ENCODE results near the gene NFIC. TPM values are rescaled to one million over a fixed set of nuclear protein-coding genes. Genes with fewer than 3 reads are reported as not detected.

The NFIC gene
- polyA plus RNA-seq, 1 donor from 2014 or later = 0.24 TPM

- H4K20me1 ChIP-seq (ENCODE audit: insufficient read depth) = peaks cover 15% of the 10 kb centered on the region
These were observed 4.6 kb downstream of the NFIC start for GRCh38 chr19:3370728-3371591.

GRCh38 chr19:3372413-3372812, 6.0 kb downstream of the NFIC start:
- Histone ChIP-seq H3F3A (ENCODE audit: insufficient read depth, low read length, poor library complexity, severe bottlenecking) (no peaks in the 10 kb centered on the region), H3K27me3 (ENCODE audit: insufficient read depth, low read depth, low read length) (peaks cover 43% of the 10 kb centered on the region), H3K9ac (ENCODE audit: low read length) (no peak overlapping the region), H3K36me3 (ENCODE audit: insufficient read depth, low read length) (no peaks in the 10 kb centered on the region), H3K79me2 (replicated peaks; ENCODE audit: insufficient read depth, low read length) (no peaks in the 10 kb centered on the region), H3K4me2 (ENCODE audit: low read length) (no peak overlapping the region), H4K20me1 (ENCODE audit: insufficient read depth) (peaks cover 9% of the 10 kb centered on the region), H3K4me3 (ENCODE audit: low read length) (no peak overlapping the region), H2AFZ (ENCODE audit: low read depth, low read length) (no peak overlapping the region), H3K27ac (ENCODE audit: low read length) (no peak overlapping the region), H3K9me2 (ENCODE audit: insufficient read depth, low read length) (no peaks in the 10 kb centered on the region), H3K9me3 (ENCODE audit: low read length) (no peaks in the 10 kb centered on the region)
- TF ChIP-seq REST (IDR thresholded peaks at IDR 0.05; ENCODE audit: borderline replicate concordance) = no peak
- TF ChIP-seq RAD21 (conservative IDR thresholded peaks at IDR 0.05) = no peak
- no peak for TF ChIP-seq EZH2 (IDR thresholded peaks at IDR 0.05; ENCODE audit: borderline replicate concordance, insufficient read depth, low read length, poor library complexity, severe bottlenecking)
- no peak for TF ChIP-seq SMC3 (conservative IDR thresholded peaks at IDR 0.05; ENCODE audit: poor library complexity)
- no peak for TF ChIP-seq POLR2AphosphoS5 (IDR thresholded peaks at IDR 0.05)
- TF ChIP-seq, protein P1, sequence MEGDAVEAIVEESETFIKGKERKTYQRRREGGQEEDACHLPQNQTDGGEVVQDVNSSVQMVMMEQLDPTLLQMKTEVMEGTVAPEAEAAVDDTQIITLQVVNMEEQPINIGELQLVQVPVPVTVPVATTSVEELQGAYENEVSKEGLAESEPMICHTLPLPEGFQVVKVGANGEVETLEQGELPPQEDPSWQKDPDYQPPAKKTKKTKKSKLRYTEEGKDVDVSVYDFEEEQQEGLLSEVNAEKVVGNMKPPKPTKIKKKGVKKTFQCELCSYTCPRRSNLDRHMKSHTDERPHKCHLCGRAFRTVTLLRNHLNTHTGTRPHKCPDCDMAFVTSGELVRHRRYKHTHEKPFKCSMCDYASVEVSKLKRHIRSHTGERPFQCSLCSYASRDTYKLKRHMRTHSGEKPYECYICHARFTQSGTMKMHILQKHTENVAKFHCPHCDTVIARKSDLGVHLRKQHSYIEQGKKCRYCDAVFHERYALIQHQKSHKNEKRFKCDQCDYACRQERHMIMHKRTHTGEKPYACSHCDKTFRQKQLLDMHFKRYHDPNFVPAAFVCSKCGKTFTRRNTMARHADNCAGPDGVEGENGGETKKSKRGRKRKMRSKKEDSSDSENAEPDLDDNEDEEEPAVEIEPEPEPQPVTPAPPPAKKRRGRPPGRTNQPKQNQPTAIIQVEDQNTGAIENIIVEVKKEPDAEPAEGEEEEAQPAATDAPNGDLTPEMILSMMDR (IDR thresholded peaks at IDR 0.05; ENCODE audit: poor library complexity, severe bottlenecking) = no peak
- TF ChIP-seq EP300 (conservative IDR thresholded peaks at IDR 0.05; ENCODE audit: poor library complexity, severe bottlenecking) = no peak
- no peak for TF ChIP-seq MXI1 (conservative IDR thresholded peaks at IDR 0.05; ENCODE audit: poor library complexity, severe bottlenecking)
- no peak for TF ChIP-seq TAF1 (IDR thresholded peaks at IDR 0.05; ENCODE audit: low read depth)

More at GRCh38 chr19:3370728-3371591, 4.6 kb downstream of the NFIC start:
- H3K27ac ChIP-seq (ENCODE audit: low read length) = no peak overlapping the region
- no peak overlapping the region for H3K9ac ChIP-seq (ENCODE audit: low read length)
- no peaks in the 10 kb centered on the region for H3K9me3 ChIP-seq (ENCODE audit: low read length)
- peaks cover 56% of the 10 kb centered on the region for H3K27me3 ChIP-seq (ENCODE audit: insufficient read depth, low read depth, low read length)
- no peak for TF ChIP-seq REST (IDR thresholded peaks at IDR 0.05; ENCODE audit: borderline replicate concordance)
- TF ChIP-seq, protein P1 (IDR thresholded peaks at IDR 0.05; ENCODE audit: poor library complexity, severe bottlenecking) = no peak
- no peak overlapping the region for H3K4me2 ChIP-seq (ENCODE audit: low read length)
- H3K4me3 ChIP-seq (ENCODE audit: low read length) = no peak overlapping the region
- no peaks in the 10 kb centered on the region for H3K36me3 ChIP-seq (ENCODE audit: insufficient read depth, low read length)
- H3K9me2 ChIP-seq (ENCODE audit: insufficient read depth, low read length) = no peaks in the 10 kb centered on the region
- no peaks in the 10 kb centered on the region for H3K79me2 ChIP-seq (replicated peaks; ENCODE audit: insufficient read depth, low read length)
- H2AFZ ChIP-seq (ENCODE audit: low read depth, low read length) = no peak overlapping the region
- no peaks in the 10 kb centered on the region for H3F3A ChIP-seq (ENCODE audit: insufficient read depth, low read length, poor library complexity, severe bottlenecking)
